ENCODE results near the gene KLHDC8B. TPM values are rescaled to one million over a fixed set of nuclear protein-coding genes. Genes with fewer than 3 reads are reported as not detected.

Gene KLHDC8B
- total and polyA plus RNA-seq, 4 donors: 8.1 to 17.1 (median 9.4) TPM

GRCh38 chr3:49133226-49133951 is 38.0 kb upstream of the KLHDC8B start:
- Histone ChIP-seq H3K27ac (ENCODE audit: low read depth in 1 of 2, low read length in 2 of 2) (peak overlapping the region; percentile 52 to 60), H3K4me1 (ENCODE audit: control insufficient read depth in 4 of 4, insufficient read depth in 4 of 4, low read length in 3 of 4) (peaks cover 2 to 57% (median 51%) of the 10 kb centered on the region in 4 donors), H3K9ac (ENCODE audit: low read depth in 1 of 2, low read length in 2 of 2) (peak overlapping the region; percentile 35 to 58), H3K27me3 (ENCODE audit: control insufficient read depth in 4 of 4, insufficient read depth in 4 of 4, low read length in 3 of 4) (no peaks in the 10 kb centered on the region), H3K36me3 (ENCODE audit: control insufficient read depth in 4 of 4, insufficient read depth in 3 of 4, low read depth in 1 of 4, low read length in 3 of 4) (peaks cover 0 to 6% (median 0%) of the 10 kb centered on the region in 4 donors), H3K9me3 (ENCODE audit: control insufficient read depth in 4 of 4, low read length in 3 of 4) (no peaks in the 10 kb centered on the region), H3K4me3 (ENCODE audit: low read depth in 1 of 3, low read length in 3 of 3) (peak overlapping the region; percentile 59 to 93 (median 69))
- WGBS: 4% methylated on average over 30 of the region's 30 CpGs
- peak; percentile 70 for DNase-seq (ENCODE audit: low spot score)
- peak in 1 of 2 donors; percentile 4 for TF ChIP-seq GABPA (IDR thresholded peaks at IDR 0.05 in 1 of 2, conservative IDR thresholded peaks at IDR 0.05 in 1 of 2)
- TF ChIP-seq RAD21 (IDR thresholded peaks at IDR 0.05): peak in 1 of 2 donors; percentile 21
- peak; percentile 27 for TF ChIP-seq YY1 (IDR thresholded peaks at IDR 0.05)
- TF ChIP-seq ATF3 (IDR thresholded peaks at IDR 0.05): no peak
- no peak for TF ChIP-seq REST (IDR thresholded peaks at IDR 0.05)
- TF ChIP-seq HNF4A (conservative IDR thresholded peaks at IDR 0.05): peak; percentile 30 to 38
- TF ChIP-seq TAF1 (conservative IDR thresholded peaks at IDR 0.05): no peak
- no peak for TF ChIP-seq CTCF (IDR thresholded peaks at IDR 0.05; ENCODE audit: low read depth, low read length, missing input control)
- TF ChIP-seq RXRA (IDR thresholded peaks at IDR 0.05): peak; percentile 28 to 40
- TF ChIP-seq MAX (IDR thresholded peaks at IDR 0.05): no peak
- no peak for TF ChIP-seq FOXA2 (IDR thresholded peaks at IDR 0.05)
- peak; percentile 67 for TF ChIP-seq NR2F2 (IDR thresholded peaks at IDR 0.05)
- no peak for TF ChIP-seq JUND (IDR thresholded peaks at IDR 0.05)
- TF ChIP-seq ZBTB33 (IDR thresholded peaks at IDR 0.05): no peak
- TF ChIP-seq EGR1 (IDR thresholded peaks at IDR 0.05; ENCODE audit: low read depth in 2 of 2): peak in 1 of 2 donors; percentile 25
- no peak for TF ChIP-seq FOXA1 (IDR thresholded peaks at IDR 0.05)
- TF ChIP-seq HNF4G (IDR thresholded peaks at IDR 0.05): no peak
- peak; percentile 39 for TF ChIP-seq SP1 (IDR thresholded peaks at IDR 0.05)
